Activated CD8-positive, alpha-beta memory T cell treated with anti-CD3 and anti-CD28 coated beads for 1 hour (primary cell): ENCODE results near the gene SMG9.

Source experiments
- DNase-seq, 2 donors: peaks; one replicate each; pipeline ENCODE4 v3.0.0-alpha.2; 2020; ENCODE audit warnings: low read depth in 1 of 2; ENCODE audit errors: extremely low read depth in 1 of 2

Gene SMG9

GRCh38 chr19:43726736-43727592 is 27.8 kb downstream of the SMG9 start:
- DNase-seq: no peak

GRCh38 chr19:43725468-43725867 is 29.3 kb downstream of the SMG9 start:
- no peak for DNase-seq

GRCh38 chr19:43724896-43725295 is 29.9 kb downstream of the SMG9 start:
- no peak for DNase-seq

GRCh38 chr19:43723588-43723987 is 31.2 kb downstream of the SMG9 start:
- no peak for DNase-seq

GRCh38 chr19:43721469-43722048 is 33.2 kb downstream of the SMG9 start:
- no peak for DNase-seq

- DNase-seq: no peak
These were observed 33.8 kb downstream of the SMG9 start for GRCh38 chr19:43720936-43721335.

GRCh38 chr19:43719918-43720317 is 34.8 kb downstream of the SMG9 start:
- no peak for DNase-seq

- DNase-seq: no peak
These were observed 35.3 kb downstream of the SMG9 start for GRCh38 chr19:43719378-43719868.

GRCh38 chr19:43718627-43719377 is 36.0 kb downstream of the SMG9 start:
- DNase-seq: no peak

- DNase-seq: no peak
These were observed 39.0 kb downstream of the SMG9 start, which contains the start of gene IRGC for GRCh38 chr19:43715776-43716175. Gene IRGC (plus strand): TSS chr19:43716076. CDS start chr19:43718559, 2,483 bp downstream.

GRCh38 chr19:43713208-43713607 is 41.6 kb downstream of the SMG9 start:
- DNase-seq: no peak

- no peak for DNase-seq
These were observed 42.9 kb downstream of the SMG9 start for GRCh38 chr19:43711751-43712355.

GRCh38 chr19:43708716-43709115 is 46.0 kb downstream of the SMG9 start:
- DNase-seq: no peak

GRCh38 chr19:43707158-43707712 is 47.5 kb downstream of the SMG9 start:
- DNase-seq: no peak

GRCh38 chr19:43705729-43706128 is 49.0 kb downstream of the SMG9 start:
- no peak for DNase-seq

- no peak for DNase-seq
These were observed 50.6 kb downstream of the SMG9 start for GRCh38 chr19:43704002-43704705.

GRCh38 chr19:43700395-43701000 is 54.3 kb downstream of the SMG9 start:
- no peak for DNase-seq

- no peak for DNase-seq
These were observed 55.0 kb downstream of the SMG9 start for GRCh38 chr19:43699506-43700394.

GRCh38 chr19:43697295-43697694 is 57.5 kb downstream of the SMG9 start:
- no peak for DNase-seq
